ENCODE data around the gene CRYBG2.
"Not testable (repeated sequence)": the region's sequence is repeated elsewhere in the genome, so short reads cannot be mapped to it uniquely, and the experiment has no call there.

CRYBG2 gene

GRCh38 chr1:26300578-26301275 is 53.2 kb downstream of the CRYBG2 start:
- Mint-ChIP-seq H3K9me3 (no peaks in the 10 kb centered on the region), H3K4me3 (no peak overlapping the region), H3K36me3 (no peaks in the 10 kb centered on the region), H3K4me1 (peaks cover 34% of the 10 kb centered on the region), H3K27me3 (no peaks in the 10 kb centered on the region), H3K27ac (no peak overlapping the region)

- Mint-ChIP-seq H3K9me3 (no peaks in the 10 kb centered on the region), H3K4me3 (no peak overlapping the region), H3K27ac (no peak overlapping the region), H3K4me1 (peaks cover 42% of the 10 kb centered on the region), H3K27me3 (no peaks in the 10 kb centered on the region), H3K36me3 (no peaks in the 10 kb centered on the region)
Observed at GRCh38 chr1:26297791-26298124, 56.2 kb downstream of the CRYBG2 start.

GRCh38 chr1:26297057-26297790 is 56.7 kb downstream of the CRYBG2 start:
- Mint-ChIP-seq H3K9me3 (no peaks in the 10 kb centered on the region), H3K36me3 (no peaks in the 10 kb centered on the region), H3K27me3 (no peaks in the 10 kb centered on the region), H3K4me3 (no peak overlapping the region), H3K4me1 (peaks cover 47% of the 10 kb centered on the region), H3K27ac (no peak overlapping the region)

DNA sequence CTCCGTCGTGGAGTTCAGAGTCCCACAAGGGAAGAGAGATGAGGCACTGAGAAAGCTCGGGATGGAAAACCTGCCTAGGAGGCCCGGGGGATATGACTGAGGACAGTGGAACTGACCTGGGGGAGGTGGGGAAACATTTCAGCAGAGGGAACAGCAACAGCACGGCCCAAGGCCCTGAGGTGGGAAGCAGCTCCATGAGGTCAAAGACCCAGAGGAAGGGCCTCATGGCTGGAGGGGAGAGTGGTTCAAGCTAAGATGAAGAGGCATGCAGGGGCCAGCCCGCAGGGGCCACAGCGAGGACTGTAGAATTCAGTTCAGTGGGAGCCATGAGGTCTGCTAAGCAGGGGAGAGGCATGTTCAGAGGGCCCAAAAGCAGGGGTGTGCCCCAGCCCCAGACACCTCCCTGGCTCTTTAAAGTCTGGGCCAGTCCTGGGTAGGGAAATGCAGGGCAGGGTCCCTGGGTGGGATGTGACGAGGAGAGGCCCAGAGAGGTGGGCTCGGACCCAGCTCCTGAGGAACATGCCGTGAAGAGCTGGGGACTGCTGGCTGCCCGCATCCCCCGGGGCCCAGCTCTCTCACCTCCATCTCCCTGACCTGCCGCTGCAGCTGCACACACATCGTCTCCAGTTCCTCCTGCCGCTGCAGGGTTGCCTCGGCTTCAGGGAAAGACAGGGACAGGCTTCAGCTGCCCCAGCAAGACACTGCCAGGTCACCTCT is 57.4 kb downstream of the CRYBG2 start:
- Mint-ChIP-seq H3K27ac (no peak overlapping the region), H3K9me3 (no peaks in the 10 kb centered on the region)

GRCh38 chr1:26295194-26296138 is 58.5 kb downstream of the CRYBG2 start:
- no peak overlapping the region for H3K4me3 Mint-ChIP-seq
- H3K36me3 Mint-ChIP-seq: no peaks in the 10 kb centered on the region
- H3K4me1 Mint-ChIP-seq: peaks cover 60% of the 10 kb centered on the region
- peak overlapping the region; percentile 87 for H3K27ac Mint-ChIP-seq
- H3K27me3 Mint-ChIP-seq: no peaks in the 10 kb centered on the region
- H3K9me3 Mint-ChIP-seq: no peaks in the 10 kb centered on the region

More for the DNA sequence above, 57.4 kb downstream of the CRYBG2 start:
- Mint-ChIP-seq H3K4me3 (no peak overlapping the region), H3K27me3 (no peaks in the 10 kb centered on the region), H3K4me1 (peaks cover 54% of the 10 kb centered on the region), H3K36me3 (no peaks in the 10 kb centered on the region)

- Mint-ChIP-seq H3K36me3 (no peaks in the 10 kb centered on the region), H3K4me3 (no peak overlapping the region), H3K27ac (no peak overlapping the region), H3K27me3 (no peaks in the 10 kb centered on the region), H3K9me3 (no peaks in the 10 kb centered on the region), H3K4me1 (peaks cover 62% of the 10 kb centered on the region)
Observed at GRCh38 chr1:26293911-26294463, 59.9 kb downstream of the CRYBG2 start.

DNA sequence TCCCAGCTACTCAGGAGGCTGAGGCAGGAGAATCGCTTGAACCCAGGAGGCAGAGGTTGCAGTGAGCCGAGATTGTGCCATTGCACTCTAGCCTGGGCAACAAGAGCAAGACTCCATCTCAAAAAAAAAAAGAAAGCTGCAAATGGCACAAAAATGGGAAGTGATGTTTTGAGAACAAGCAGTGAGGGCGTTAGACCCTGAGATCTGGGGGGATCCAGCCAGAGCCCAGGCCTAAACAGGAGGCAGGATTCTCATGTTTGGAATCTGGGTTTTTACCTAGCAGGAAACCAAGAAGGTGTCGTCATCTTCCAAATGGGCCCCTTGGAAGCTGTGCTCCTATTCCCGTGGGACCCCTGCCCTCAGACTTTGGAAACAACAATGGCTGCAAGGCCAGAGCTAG is 61.2 kb downstream of the CRYBG2 start:
- H3K27me3 Mint-ChIP-seq, H3K4me3 Mint-ChIP-seq, H3K9me3 Mint-ChIP-seq, H3K36me3 Mint-ChIP-seq: not testable (repeated sequence)
- H3K4me1 Mint-ChIP-seq: peaks cover 72% of the 10 kb centered on the region
- peak overlapping the region; percentile 55 for H3K27ac Mint-ChIP-seq

GRCh38 chr1:26291939-26292338 is 62.0 kb downstream of the CRYBG2 start:
- Mint-ChIP-seq H3K4me3 (no peak overlapping the region), H3K27ac (peak overlapping the region; percentile 87), H3K36me3 (no peaks in the 10 kb centered on the region), H3K4me1 (peaks cover 80% of the 10 kb centered on the region), H3K9me3 (no peaks in the 10 kb centered on the region), H3K27me3 (no peaks in the 10 kb centered on the region)

DNA sequence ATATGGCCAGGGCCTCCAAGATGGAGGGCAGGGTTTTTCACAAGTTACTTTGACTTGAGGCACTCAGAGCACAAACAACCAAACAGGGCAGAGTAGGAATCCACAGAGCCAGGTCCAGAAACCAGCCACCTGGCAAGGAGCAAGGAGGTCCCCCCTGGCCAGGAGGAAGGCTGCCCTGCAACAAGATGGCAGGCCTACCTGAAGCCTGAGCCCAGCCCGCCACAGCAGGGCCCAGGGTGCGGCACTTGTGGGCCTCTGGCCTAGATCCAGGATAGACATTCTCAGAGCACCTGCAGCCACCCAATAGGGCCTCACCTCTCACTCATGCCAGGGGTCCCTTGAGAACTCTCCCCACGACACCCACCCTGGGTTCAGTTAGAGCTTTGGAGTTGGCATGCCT is 62.5 kb downstream of the CRYBG2 start:
- Mint-ChIP-seq H3K27ac (peak overlapping the region; percentile 87), H3K36me3 (no peaks in the 10 kb centered on the region), H3K4me1 (peaks cover 85% of the 10 kb centered on the region), H3K27me3 (no peaks in the 10 kb centered on the region), H3K4me3 (no peak overlapping the region), H3K9me3 (no peaks in the 10 kb centered on the region)

DNA sequence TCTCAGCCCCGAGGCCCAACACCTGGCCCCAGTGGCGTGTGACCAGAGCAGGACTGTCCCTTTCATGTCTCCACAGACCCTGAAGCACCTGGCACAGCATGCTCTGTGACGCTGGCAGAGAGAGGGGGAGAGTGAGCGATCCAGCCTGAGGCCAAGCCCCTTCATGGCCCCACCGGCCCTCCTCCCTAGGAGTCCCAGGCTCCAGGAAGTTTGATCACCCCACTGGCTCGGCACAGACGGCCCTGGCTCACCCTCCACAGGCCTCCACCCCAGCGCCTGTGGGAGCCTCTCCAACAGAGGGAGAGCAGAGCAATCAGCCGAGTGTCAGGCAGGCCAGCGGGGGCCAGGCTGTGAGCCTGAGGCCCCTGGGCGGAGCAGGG is 63.1 kb downstream of the CRYBG2 start:
- peaks cover 85% of the 10 kb centered on the region for H3K4me1 Mint-ChIP-seq
- no peaks in the 10 kb centered on the region for H3K27me3 Mint-ChIP-seq
- H3K9me3 Mint-ChIP-seq: no peaks in the 10 kb centered on the region
- no peak overlapping the region for H3K4me3 Mint-ChIP-seq
- H3K36me3 Mint-ChIP-seq: no peaks in the 10 kb centered on the region
- peak overlapping the region; percentile 87 for H3K27ac Mint-ChIP-seq

GRCh38 chr1:26290122-26290881 is 63.6 kb downstream of the CRYBG2 start:
- Mint-ChIP-seq H3K4me3 (peak overlapping the region; percentile 51), H3K27me3 (no peaks in the 10 kb centered on the region), H3K27ac (peak overlapping the region; percentile 94), H3K4me1 (peaks cover 83% of the 10 kb centered on the region), H3K36me3 (no peaks in the 10 kb centered on the region), H3K9me3 (no peaks in the 10 kb centered on the region)

GRCh38 chr1:26289158-26290059 is 64.5 kb downstream of the CRYBG2 start:
- H3K27ac Mint-ChIP-seq: peak overlapping the region; percentile 94
- H3K27me3 Mint-ChIP-seq: no peaks in the 10 kb centered on the region
- peaks cover 86% of the 10 kb centered on the region for H3K4me1 Mint-ChIP-seq
- peaks cover 3% of the 10 kb centered on the region for H3K36me3 Mint-ChIP-seq
- H3K4me3 Mint-ChIP-seq: peak overlapping the region; percentile 51
- H3K9me3 Mint-ChIP-seq: no peaks in the 10 kb centered on the region

DNA sequence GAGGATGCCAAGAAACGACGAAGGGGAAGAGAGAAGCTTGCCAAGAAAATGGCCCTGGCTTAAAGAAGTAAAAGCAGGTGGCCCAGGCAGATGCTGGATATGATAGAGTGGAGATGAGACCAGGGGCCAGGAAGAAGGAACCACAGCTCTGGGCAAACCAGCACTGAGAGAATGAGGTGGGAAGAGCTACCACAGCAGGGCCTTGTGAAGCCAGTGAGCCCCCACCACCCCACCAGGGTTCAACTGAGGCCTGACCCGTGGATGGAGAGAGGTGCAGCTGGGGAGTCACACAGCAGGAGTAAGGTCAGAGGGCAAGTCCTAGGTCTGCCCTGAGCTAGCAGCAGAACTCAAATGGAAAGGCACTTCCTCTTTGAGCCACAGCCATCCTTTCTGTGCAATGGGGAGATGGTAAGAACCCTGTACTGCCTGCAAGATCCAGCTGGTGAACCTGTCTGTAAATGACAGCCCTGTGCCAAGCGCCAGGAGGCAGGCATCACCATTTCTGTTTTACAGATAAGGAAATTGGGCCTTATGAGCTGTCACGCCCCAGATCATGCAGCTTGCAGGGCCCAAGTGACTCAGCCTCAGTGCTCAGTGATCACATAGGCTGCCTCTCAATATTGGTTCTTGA is 65.5 kb downstream of the CRYBG2 start:
- Mint-ChIP-seq H3K27me3 (no peaks in the 10 kb centered on the region), H3K4me1 (peaks cover 96% of the 10 kb centered on the region), H3K9me3 (no peaks in the 10 kb centered on the region), H3K27ac (peak overlapping the region; percentile 98), H3K36me3 (peaks cover 4% of the 10 kb centered on the region), H3K4me3 (peak overlapping the region; percentile 73)
